Measurements from ENCODE around the gene VPREB3.

DNA sequence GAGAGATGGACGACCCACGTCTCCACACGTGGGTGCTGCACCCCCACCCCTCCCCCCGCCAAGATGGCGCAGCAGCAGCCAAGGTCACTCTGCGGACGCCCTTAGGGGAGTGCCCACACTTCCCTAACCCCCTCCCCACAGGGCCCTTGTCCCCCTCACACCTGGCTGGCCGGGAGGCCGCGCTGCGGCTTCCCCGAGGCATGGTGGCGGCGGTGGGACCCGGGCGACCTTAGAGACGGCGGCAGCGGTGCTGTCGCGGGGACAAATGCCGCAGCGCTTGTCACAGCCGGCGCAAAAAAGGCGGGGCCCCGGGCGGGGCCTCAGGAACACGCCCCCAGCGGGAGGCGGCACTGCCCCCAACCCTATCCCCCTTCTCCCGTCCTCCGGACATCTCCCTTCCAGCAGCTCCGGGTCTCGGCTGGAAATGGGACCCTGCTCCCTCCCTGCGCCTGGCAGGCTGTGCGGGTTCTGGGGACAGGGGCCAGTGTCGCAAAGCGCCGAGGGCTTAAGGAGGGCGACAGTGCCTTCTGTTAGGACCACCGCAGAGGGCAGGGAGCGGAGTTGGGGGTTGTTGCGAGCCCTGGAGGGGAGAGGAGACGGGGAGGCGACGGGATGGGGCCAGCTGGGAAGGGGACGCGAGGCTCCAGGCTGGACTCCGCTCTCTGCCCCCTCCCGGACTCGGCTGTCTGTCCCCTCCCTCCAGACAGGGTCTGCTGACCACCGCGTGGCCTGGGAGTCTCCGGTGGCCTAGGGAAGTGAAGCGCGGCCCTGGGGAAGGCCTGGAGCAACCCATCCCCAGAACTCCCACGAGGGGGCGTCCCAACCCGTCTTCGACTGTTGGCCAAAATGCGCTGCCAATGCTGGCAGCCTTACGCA lies 13.7 kb upstream of the VPREB3 start, which contains the start of gene CHCHD10:
- TF ChIP-seq, protein P1, sequence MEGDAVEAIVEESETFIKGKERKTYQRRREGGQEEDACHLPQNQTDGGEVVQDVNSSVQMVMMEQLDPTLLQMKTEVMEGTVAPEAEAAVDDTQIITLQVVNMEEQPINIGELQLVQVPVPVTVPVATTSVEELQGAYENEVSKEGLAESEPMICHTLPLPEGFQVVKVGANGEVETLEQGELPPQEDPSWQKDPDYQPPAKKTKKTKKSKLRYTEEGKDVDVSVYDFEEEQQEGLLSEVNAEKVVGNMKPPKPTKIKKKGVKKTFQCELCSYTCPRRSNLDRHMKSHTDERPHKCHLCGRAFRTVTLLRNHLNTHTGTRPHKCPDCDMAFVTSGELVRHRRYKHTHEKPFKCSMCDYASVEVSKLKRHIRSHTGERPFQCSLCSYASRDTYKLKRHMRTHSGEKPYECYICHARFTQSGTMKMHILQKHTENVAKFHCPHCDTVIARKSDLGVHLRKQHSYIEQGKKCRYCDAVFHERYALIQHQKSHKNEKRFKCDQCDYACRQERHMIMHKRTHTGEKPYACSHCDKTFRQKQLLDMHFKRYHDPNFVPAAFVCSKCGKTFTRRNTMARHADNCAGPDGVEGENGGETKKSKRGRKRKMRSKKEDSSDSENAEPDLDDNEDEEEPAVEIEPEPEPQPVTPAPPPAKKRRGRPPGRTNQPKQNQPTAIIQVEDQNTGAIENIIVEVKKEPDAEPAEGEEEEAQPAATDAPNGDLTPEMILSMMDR (IDR thresholded peaks at IDR 0.05): peak; percentile 46 to 84 (median 82)
- no peak for TF ChIP-seq POLR2A (IDR thresholded peaks at IDR 0.05)
- no peak for TF ChIP-seq EP300 (IDR thresholded peaks at IDR 0.05)
